Endothelial cell of umbilical vein (primary cell): ENCODE data around the gene UBE2E2. TPM values are rescaled to one million over a fixed set of nuclear protein-coding genes. Genes with fewer than 3 reads are reported as not detected.

Source experiments
- BruUV-seq: library from RNA; stranded (reverse); fragments of 400-500 nt; replicated peaks from 2 replicates; lab custom pipeline; 2021; lab: Mats Ljungman, UMichigan
- CTCF ChIA-PET: fragments of 300-600, 350-600 bp; sonication (Branson Sonifier 250); formaldehyde crosslinking; loops from one replicate; lab custom pipeline; 2021; ENCODE audit warnings: antibody characterized with exemption, inconsistent platforms; lab: Charles Lee
- POLR2A ChIA-PET: fragments of 300-600, 350-600 bp; sonication (Branson Sonifier 250); formaldehyde crosslinking; loops from one replicate; lab custom pipeline; 2021; ENCODE audit warnings: antibody characterized with exemption, inconsistent platforms; lab: Charles Lee
- DNase-seq: peaks from one replicate; pipeline ENCODE4 v3.0.0-alpha.2; 2011; ENCODE audit warnings: low read depth, low spot score
- FAIRE-seq: peaks from 2 replicates; lab custom pipeline; 2011; peaks lifted over from hg19 to GRCh38; lab: Jason Lieb, UNC
- H2AFZ ChIP-seq: 2 replicates; pipeline ENCODE4 v1.6.0; 2012; ENCODE audit warnings: low read depth, low read length, control low read depth, inconsistent platforms
- H3K27ac ChIP-seq: 2 replicates; pipeline ENCODE4 v1.5.1; 2011; ENCODE audit warnings: low read depth, mild to moderate bottlenecking, control low read depth, low read length, moderate library complexity; ENCODE audit not compliant: insufficient read depth
- H3K27me3 ChIP-seq, 2 experiments: 2 replicates each; pipeline versions ENCODE4 v1.6.0 to v1.6.1; 2011; ENCODE audit warnings: low read length in 2 of 2, mixed read lengths in 1 of 2; ENCODE audit not compliant: control insufficient read depth in 2 of 2, insufficient read depth in 2 of 2
- H3K36me3 ChIP-seq, 2 experiments: 2 replicates in 1 of 2; 3 replicates in 1 of 2; pipeline ENCODE4 v1.5.1; 2011; ENCODE audit warnings: low read length in 2 of 2, mild to moderate bottlenecking in 1 of 2, moderate library complexity in 1 of 2; ENCODE audit not compliant: control insufficient read depth in 2 of 2, insufficient read depth in 2 of 2; ENCODE audit errors: extremely low read depth in 1 of 2
- H3K4me1 ChIP-seq: 3 replicates; pipeline ENCODE4 v1.5.1; 2011; ENCODE audit warnings: mild to moderate bottlenecking, low read length; ENCODE audit not compliant: control insufficient read depth, insufficient read depth; ENCODE audit errors: extremely low read depth
- H3K4me2 ChIP-seq: 2 replicates; pipeline ENCODE4 v1.6.1; 2011; ENCODE audit warnings: low read length, control low read depth, mixed read lengths; ENCODE audit not compliant: insufficient read depth
- H3K4me3 ChIP-seq, 3 experiments: fragments of 200-600 bp in 1 of 3; sonication (generic), shearing (Covaris generic) in 1 of 3; replicated peaks in 1 of 3; 2 replicates each; pipeline ENCODE4 v1.5.1; 2011 to 2016; ENCODE audit warnings: control low read depth in 3 of 3, low read length in 3 of 3, mild to moderate bottlenecking in 2 of 3, inconsistent platforms in 1 of 3, low read depth in 1 of 3, moderate library complexity in 1 of 3; ENCODE audit not compliant: insufficient read depth in 1 of 3
- H3K79me2 ChIP-seq: 2 replicates; pipeline ENCODE4 v1.6.0; 2012; ENCODE audit warnings: low read length, inconsistent platforms; ENCODE audit not compliant: control insufficient read depth, insufficient read depth
- H3K9ac ChIP-seq: replicated peaks from 2 replicates; pipeline ENCODE3; 2011; ENCODE audit warnings: low read length, control low read depth; ENCODE audit not compliant: insufficient read depth; ENCODE audit errors: extremely low read depth
- H3K9me1 ChIP-seq: replicated peaks from 3 replicates; pipeline ENCODE4 v1.6.0; 2011; ENCODE audit warnings: mild to moderate bottlenecking, low read length; ENCODE audit not compliant: control insufficient read depth, insufficient read depth; ENCODE audit errors: extremely low read depth
- H3K9me3 ChIP-seq: replicated peaks from 2 replicates; pipeline ENCODE4 v1.5.1; 2012; ENCODE audit warnings: low read length, inconsistent platforms; ENCODE audit not compliant: control insufficient read depth, insufficient read depth
- H4K20me1 ChIP-seq: replicated peaks from 2 replicates; pipeline ENCODE3; 2011; ENCODE audit warnings: mild to moderate bottlenecking, low read length; ENCODE audit not compliant: control insufficient read depth, insufficient read depth; ENCODE audit errors: extremely low read depth
- EZH2 ChIP-seq: IDR thresholded peaks from 2 replicates; pipeline ENCODE4 v1.6.1; 2012; ENCODE audit warnings: borderline replicate concordance, low read depth, mild to moderate bottlenecking, moderate library complexity, low read length, inconsistent platforms; ENCODE audit not compliant: severe bottlenecking
- FOS ChIP-seq: IDR thresholded peaks from 2 replicates; pipeline ENCODE4 v1.6.1; 2011; ENCODE audit warnings: mild to moderate bottlenecking, low read length, moderate library complexity, borderline replicate concordance; ENCODE audit not compliant: insufficient read depth
- GATA2 ChIP-seq: IDR thresholded peaks from 2 replicates; pipeline ENCODE4 v1.7.0; 2011; ENCODE audit warnings: low read depth, mild to moderate bottlenecking, moderate library complexity, mixed read lengths, low read length; ENCODE audit not compliant: insufficient read length, insufficient read depth
- MYC ChIP-seq: IDR thresholded peaks from one replicate; pipeline ENCODE4 v1.6.1; 2011; ENCODE audit warnings: mild to moderate bottlenecking, low read depth, low read length
- POLR2A ChIP-seq: IDR thresholded peaks from 2 replicates; pipeline ENCODE4 v1.6.1; 2012; ENCODE audit warnings: low read depth, mild to moderate bottlenecking, control low read depth, low read length
- POLR2AphosphoS5 ChIP-seq: IDR thresholded peaks from 2 replicates; pipeline ENCODE4 v1.6.1; 2012; ENCODE audit warnings: low read depth, mild to moderate bottlenecking, control low read depth, low read length, moderate library complexity; ENCODE audit not compliant: insufficient read depth
- dilution Hi-C: fragments of 300-500 bp; cut with MboI; formaldehyde crosslinking; loops from one replicate; pipeline ENCODE4 v1.15.0; 2019; ENCODE audit warnings: low sequenced_read_pairs; ENCODE audit not compliant: extremely low pct_ligation_motif_present
- intact Hi-C: fragments of 100-400 bp; cut with micrococcal nuclease; formaldehyde crosslinking; loops from one replicate; pipeline ENCODE4 v1.10.0; 2022
- polyA plus RNA-seq, 4 experiments: library from polyadenylated mRNA; depleted of rRNA in 3 of 4; stranded (reverse) in 3 of 4; unstranded in 1 of 4; fragments of >200 nt; gene quantifications; 2 replicates each; pipeline versions ENCODE4 v1.2.1 to v1.2.3, GENCODE V29; 2011 to 2012; ENCODE audit warnings: missing spikeins in 1 of 4
- total RNA-seq: library from RNA; stranded (reverse); gene quantifications from 2 replicates; pipeline ENCODE4 v1.2.3, GENCODE V29; 2021
- TF ChIP-seq, protein P1 (sequence below), 2 donors: IDR thresholded peaks; 1 replicate in 1 of 2; 2 replicates in 1 of 2; pipeline ENCODE4 v1.5.1; 2011; ENCODE audit warnings: low read length in 2 of 2, mild to moderate bottlenecking in 2 of 2, moderate library complexity in 2 of 2, control low read depth in 1 of 2, inconsistent platforms in 1 of 2, low read depth in 1 of 2; ENCODE audit not compliant: insufficient read depth in 1 of 2; ENCODE audit errors: extremely low read depth in 1 of 2
- TF ChIP-seq, protein P2 (sequence below): IDR thresholded peaks from 2 replicates; pipeline ENCODE4 v1.6.1; 2011; ENCODE audit not compliant: insufficient read depth, insufficient read length

UBE2E2 gene
- total and polyA plus RNA-seq, 2 donors (not counting 3 experiments of a cell fraction or from before 2014, with no cell fraction given) = 37.0 to 45.4 TPM

DNA sequence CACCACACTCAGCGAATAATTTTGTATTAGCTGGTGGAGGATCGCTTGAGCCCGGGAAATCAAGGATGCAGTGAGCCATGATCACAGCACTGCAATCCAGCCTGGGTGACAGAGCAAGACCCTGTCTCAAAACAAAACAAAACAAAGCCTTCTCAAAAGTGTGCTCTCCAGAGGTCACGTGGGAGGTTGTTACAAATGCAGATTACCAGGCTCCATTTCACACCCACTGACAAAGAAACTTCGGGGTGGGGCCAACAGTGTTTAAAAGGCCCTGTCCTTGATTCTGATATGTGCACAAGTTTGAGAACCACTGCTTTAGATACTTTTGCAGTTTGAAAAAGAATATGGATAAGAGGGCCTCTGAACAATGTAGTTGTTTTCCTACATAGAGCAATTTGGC, 80.5 kb downstream of the UBE2E2 start:
- no peak for DNase-seq
- intact Hi-C loops = no loop called here
- Histone ChIP-seq H3K79me2 (no peaks in the 10 kb centered on the region), H3K36me3 (no peaks in the 10 kb centered on the region), H3K9me1 (no peaks in the 10 kb centered on the region), H2AFZ (no peak overlapping the region), H3K4me1 (no peaks in the 10 kb centered on the region), H3K4me2 (no peak overlapping the region), H3K4me3 (no peak overlapping the region), H3K9me3 (no peaks in the 10 kb centered on the region), H4K20me1 (peaks cover 4% of the 10 kb centered on the region), H3K27ac (no peak overlapping the region), H3K27me3 (no peaks in the 10 kb centered on the region), H3K9ac (no peak overlapping the region)
- CTCF ChIA-PET = no interaction called here
- POLR2A ChIA-PET = no interaction called here
- dilution Hi-C loops = no loop called here
- no TSS peak for BruUV-seq
- TF ChIP-seq EZH2 (no peak), POLR2A (no peak), POLR2AphosphoS5 (no peak)
- TF ChIP-seq, protein P1, sequence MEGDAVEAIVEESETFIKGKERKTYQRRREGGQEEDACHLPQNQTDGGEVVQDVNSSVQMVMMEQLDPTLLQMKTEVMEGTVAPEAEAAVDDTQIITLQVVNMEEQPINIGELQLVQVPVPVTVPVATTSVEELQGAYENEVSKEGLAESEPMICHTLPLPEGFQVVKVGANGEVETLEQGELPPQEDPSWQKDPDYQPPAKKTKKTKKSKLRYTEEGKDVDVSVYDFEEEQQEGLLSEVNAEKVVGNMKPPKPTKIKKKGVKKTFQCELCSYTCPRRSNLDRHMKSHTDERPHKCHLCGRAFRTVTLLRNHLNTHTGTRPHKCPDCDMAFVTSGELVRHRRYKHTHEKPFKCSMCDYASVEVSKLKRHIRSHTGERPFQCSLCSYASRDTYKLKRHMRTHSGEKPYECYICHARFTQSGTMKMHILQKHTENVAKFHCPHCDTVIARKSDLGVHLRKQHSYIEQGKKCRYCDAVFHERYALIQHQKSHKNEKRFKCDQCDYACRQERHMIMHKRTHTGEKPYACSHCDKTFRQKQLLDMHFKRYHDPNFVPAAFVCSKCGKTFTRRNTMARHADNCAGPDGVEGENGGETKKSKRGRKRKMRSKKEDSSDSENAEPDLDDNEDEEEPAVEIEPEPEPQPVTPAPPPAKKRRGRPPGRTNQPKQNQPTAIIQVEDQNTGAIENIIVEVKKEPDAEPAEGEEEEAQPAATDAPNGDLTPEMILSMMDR (IDR thresholded peaks at IDR 0.05; ENCODE audit: extremely low read depth in 1 of 2, insufficient read depth in 1 of 2, low read depth in 1 of 2, low read length in 2 of 2) = no peak
- no peak for FAIRE-seq

DNA sequence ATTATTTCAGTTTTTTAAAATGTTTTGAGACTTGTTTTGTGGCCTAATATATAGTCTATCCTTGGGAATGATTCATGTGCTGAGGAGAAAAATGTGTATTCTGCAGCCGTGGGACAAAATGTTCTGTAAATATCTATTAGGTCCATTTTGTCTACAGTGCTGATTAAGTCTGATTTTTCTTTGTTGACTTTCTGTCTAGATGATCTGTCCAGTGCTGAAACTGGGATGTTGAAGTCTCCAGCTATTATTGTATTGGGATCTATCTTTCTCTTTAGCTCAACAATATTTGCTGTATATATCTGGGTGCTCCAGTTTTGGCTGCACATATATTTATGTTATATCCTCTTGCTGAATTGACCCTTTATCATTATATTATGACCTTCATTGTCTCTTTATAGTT, 85.2 kb downstream of the UBE2E2 start:
- intact Hi-C loops = no loop called here
- no peak overlapping the region for H3K9ac ChIP-seq
- H3K9me1 ChIP-seq = no peaks in the 10 kb centered on the region
- no peaks in the 10 kb centered on the region for H3K4me1 ChIP-seq
- CTCF ChIA-PET = interaction anchor here (1.0 to 2.0 kb wide), 3 partner anchors 9 to 473 kb away, joined by 3 to 4 read pairs (median 3); no protein-coding TSS in a partner anchor
- H3K4me2 ChIP-seq = no peak overlapping the region
- H2AFZ ChIP-seq = no peak overlapping the region
- H3K9me3 ChIP-seq = no peaks in the 10 kb centered on the region
- H3K79me2 ChIP-seq = peaks cover 7% of the 10 kb centered on the region
- POLR2A ChIA-PET = no interaction called here
- BruUV-seq = no TSS peak
- H3K4me3 ChIP-seq = no peak overlapping the region
- H4K20me1 ChIP-seq = no peaks in the 10 kb centered on the region
- DNase-seq (peak; percentile 10), FAIRE-seq (no peak)
- dilution Hi-C loops = no loop called here
- no peaks in the 10 kb centered on the region for H3K36me3 ChIP-seq
- no peaks in the 10 kb centered on the region for H3K27me3 ChIP-seq
- TF ChIP-seq EZH2 (no peak), FOS (no peak), MYC (no peak), POLR2AphosphoS5 (no peak), GATA2 (no peak), POLR2A (no peak)
- TF ChIP-seq, protein P2, sequence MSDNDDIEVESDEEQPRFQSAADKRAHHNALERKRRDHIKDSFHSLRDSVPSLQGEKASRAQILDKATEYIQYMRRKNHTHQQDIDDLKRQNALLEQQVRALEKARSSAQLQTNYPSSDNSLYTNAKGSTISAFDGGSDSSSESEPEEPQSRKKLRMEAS = no peak
- H3K27ac ChIP-seq = no peak overlapping the region
